ENCODE results near the gene PRLR.

Gene PRLR

DNA sequence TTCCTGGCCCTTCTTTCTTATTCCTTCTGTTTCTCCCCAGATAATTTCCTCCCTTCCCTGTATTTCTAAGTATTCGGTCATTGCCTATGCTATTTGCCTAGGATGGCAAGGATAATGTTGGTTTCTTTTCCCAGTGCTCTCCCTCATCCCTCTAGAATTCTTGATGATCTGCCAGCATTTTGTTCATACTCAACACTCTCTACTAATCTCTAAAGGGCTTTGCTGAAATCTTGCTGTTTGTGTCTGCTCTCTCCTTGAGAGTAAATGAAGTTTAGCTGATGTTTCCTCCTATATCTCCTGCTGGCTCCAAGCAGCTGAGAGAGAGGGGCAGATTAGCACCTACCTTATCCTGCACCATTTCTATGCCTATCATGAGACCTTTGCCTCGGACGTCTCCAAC lies 220.6 kb downstream of the PRLR start:
- Histone ChIP-seq H4K20me1 (ENCODE audit: insufficient read depth, low read length) (no peaks in the 10 kb centered on the region), H3K4me1 (ENCODE audit: low read length) (no peaks in the 10 kb centered on the region), H3F3A (ENCODE audit: insufficient read depth, low read length) (no peaks in the 10 kb centered on the region), H3K27me3 (replicated peaks; ENCODE audit: insufficient read depth, low read length) (no peaks in the 10 kb centered on the region), H3K4me2 (ENCODE audit: low read depth, low read length) (no peak overlapping the region), H3K9me3 (replicated peaks; ENCODE audit: insufficient read depth, low read length) (no peaks in the 10 kb centered on the region), H3K4me3 (ENCODE audit: low read length) (no peak overlapping the region), H2AFZ (ENCODE audit: low read length) (no peak overlapping the region), H3K36me3 (replicated peaks; ENCODE audit: insufficient read depth, low read length) (no peaks in the 10 kb centered on the region), H3K9ac (ENCODE audit: low read length) (no peak overlapping the region), H3K79me2 (ENCODE audit: low read length) (no peaks in the 10 kb centered on the region), H3K27ac (ENCODE audit: low read length) (no peak overlapping the region), H3K9me2 (replicated peaks; ENCODE audit: insufficient read depth, low read length) (no peaks in the 10 kb centered on the region)
- no peak for DNase-seq
- TF ChIP-seq, protein P1, sequence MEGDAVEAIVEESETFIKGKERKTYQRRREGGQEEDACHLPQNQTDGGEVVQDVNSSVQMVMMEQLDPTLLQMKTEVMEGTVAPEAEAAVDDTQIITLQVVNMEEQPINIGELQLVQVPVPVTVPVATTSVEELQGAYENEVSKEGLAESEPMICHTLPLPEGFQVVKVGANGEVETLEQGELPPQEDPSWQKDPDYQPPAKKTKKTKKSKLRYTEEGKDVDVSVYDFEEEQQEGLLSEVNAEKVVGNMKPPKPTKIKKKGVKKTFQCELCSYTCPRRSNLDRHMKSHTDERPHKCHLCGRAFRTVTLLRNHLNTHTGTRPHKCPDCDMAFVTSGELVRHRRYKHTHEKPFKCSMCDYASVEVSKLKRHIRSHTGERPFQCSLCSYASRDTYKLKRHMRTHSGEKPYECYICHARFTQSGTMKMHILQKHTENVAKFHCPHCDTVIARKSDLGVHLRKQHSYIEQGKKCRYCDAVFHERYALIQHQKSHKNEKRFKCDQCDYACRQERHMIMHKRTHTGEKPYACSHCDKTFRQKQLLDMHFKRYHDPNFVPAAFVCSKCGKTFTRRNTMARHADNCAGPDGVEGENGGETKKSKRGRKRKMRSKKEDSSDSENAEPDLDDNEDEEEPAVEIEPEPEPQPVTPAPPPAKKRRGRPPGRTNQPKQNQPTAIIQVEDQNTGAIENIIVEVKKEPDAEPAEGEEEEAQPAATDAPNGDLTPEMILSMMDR (IDR thresholded peaks at IDR 0.05; ENCODE audit: low read length): no peak
- TF ChIP-seq EZH2 (optimal IDR thresholded peaks at IDR 0.05; ENCODE audit: low read depth, low read length) (no peak), EZH2phosphoT487 (IDR thresholded peaks at IDR 0.05; ENCODE audit: low read length) (no peak)

DNA sequence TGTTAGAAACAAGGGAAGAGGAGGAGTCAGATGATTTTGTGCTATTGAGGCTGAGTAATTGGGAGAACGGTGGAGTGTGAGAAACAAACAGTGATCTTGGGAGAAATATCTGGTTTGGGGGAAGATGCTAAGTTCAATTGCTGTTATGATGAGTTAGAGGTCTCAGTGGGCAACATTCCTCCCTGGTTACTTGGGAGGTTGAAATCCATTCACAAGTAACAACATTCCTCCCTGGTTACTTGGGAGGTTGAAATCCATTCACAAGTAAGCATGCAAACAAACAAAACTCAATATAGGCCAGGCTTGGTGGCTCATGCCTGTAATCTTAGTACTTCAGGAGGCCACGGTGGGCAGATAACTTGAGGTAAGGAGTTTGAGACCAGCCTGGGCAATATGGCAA lies 221.3 kb downstream of the PRLR start:
- H3K27ac ChIP-seq (ENCODE audit: low read length): no peak overlapping the region
- H3F3A ChIP-seq (ENCODE audit: insufficient read depth, low read length): no peaks in the 10 kb centered on the region
- H3K36me3 ChIP-seq (replicated peaks; ENCODE audit: insufficient read depth, low read length): no peaks in the 10 kb centered on the region
- no peaks in the 10 kb centered on the region for H3K9me2 ChIP-seq (replicated peaks; ENCODE audit: insufficient read depth, low read length)
- no peak overlapping the region for H3K4me2 ChIP-seq (ENCODE audit: low read depth, low read length)
- no peaks in the 10 kb centered on the region for H3K4me1 ChIP-seq (ENCODE audit: low read length)
- no peaks in the 10 kb centered on the region for H3K9me3 ChIP-seq (replicated peaks; ENCODE audit: insufficient read depth, low read length)
- no peak overlapping the region for H2AFZ ChIP-seq (ENCODE audit: low read length)
- no peaks in the 10 kb centered on the region for H3K79me2 ChIP-seq (ENCODE audit: low read length)
- TF ChIP-seq EZH2phosphoT487 (IDR thresholded peaks at IDR 0.05; ENCODE audit: low read length) (no peak), EZH2 (optimal IDR thresholded peaks at IDR 0.05; ENCODE audit: low read depth, low read length) (no peak)
- TF ChIP-seq, protein P1 (IDR thresholded peaks at IDR 0.05; ENCODE audit: low read length): no peak
- H3K27me3 ChIP-seq (replicated peaks; ENCODE audit: insufficient read depth, low read length): no peaks in the 10 kb centered on the region
- H3K9ac ChIP-seq (ENCODE audit: low read length): no peak overlapping the region
- no peak for DNase-seq
- no peaks in the 10 kb centered on the region for H4K20me1 ChIP-seq (ENCODE audit: insufficient read depth, low read length)
- H3K4me3 ChIP-seq (ENCODE audit: low read length): no peak overlapping the region

DNA sequence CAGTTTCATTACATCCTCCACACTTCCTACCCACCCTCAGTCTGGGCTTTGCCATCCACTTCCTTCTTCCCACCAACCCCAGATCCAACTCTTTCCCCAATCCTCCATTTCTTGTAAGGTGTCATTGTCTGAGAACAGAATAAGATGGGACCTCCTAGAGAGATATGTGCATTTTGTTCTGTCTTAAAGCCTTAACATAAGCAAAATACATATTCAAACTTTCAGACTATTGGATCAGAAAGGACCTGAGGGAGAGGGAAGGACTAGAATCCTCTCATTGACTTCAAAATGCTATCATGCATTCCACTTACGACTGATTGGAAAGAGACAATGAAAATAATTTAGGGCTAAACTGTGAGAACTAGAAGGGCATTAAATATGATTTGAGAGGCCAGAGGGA lies 225.5 kb downstream of the PRLR start:
- H3K4me2 ChIP-seq (ENCODE audit: low read depth, low read length): no peak overlapping the region
- no peaks in the 10 kb centered on the region for H3K27me3 ChIP-seq (replicated peaks; ENCODE audit: insufficient read depth, low read length)
- no peaks in the 10 kb centered on the region for H3K9me3 ChIP-seq (replicated peaks; ENCODE audit: insufficient read depth, low read length)

More for the DNA sequence above, 225.5 kb downstream of the PRLR start:
- no peaks in the 10 kb centered on the region for H3F3A ChIP-seq (ENCODE audit: insufficient read depth, low read length)
- no peaks in the 10 kb centered on the region for H3K9me2 ChIP-seq (replicated peaks; ENCODE audit: insufficient read depth, low read length)
- TF ChIP-seq EZH2 (optimal IDR thresholded peaks at IDR 0.05; ENCODE audit: low read depth, low read length): no peak
- TF ChIP-seq, protein P1 (IDR thresholded peaks at IDR 0.05; ENCODE audit: low read length): no peak
- peaks cover 12% of the 10 kb centered on the region; the same call in 1 of the 2 replicates for H3K4me1 ChIP-seq (ENCODE audit: low read length)
- H3K36me3 ChIP-seq (replicated peaks; ENCODE audit: insufficient read depth, low read length): no peaks in the 10 kb centered on the region
- no peak overlapping the region for H3K9ac ChIP-seq (ENCODE audit: low read length)
- no peak overlapping the region for H2AFZ ChIP-seq (ENCODE audit: low read length)
- no peak overlapping the region for H3K4me3 ChIP-seq (ENCODE audit: low read length)
- no peak for DNase-seq
- H4K20me1 ChIP-seq (ENCODE audit: insufficient read depth, low read length): no peaks in the 10 kb centered on the region
- no peaks in the 10 kb centered on the region for H3K79me2 ChIP-seq (ENCODE audit: low read length)
- H3K27ac ChIP-seq (ENCODE audit: low read length): no peak overlapping the region

All from MM.1S (cell line).